HG03159 (cell line): ENCODE data around the gene BCL2L11.

ENCODE experiments used
- ATAC-seq: cut with Tn5 transposase; IDR thresholded peaks from one replicate; pipeline ENCODE4 v1.9.1; 2021; ENCODE audit warnings: mild to moderate bottlenecking, moderate library complexity; ENCODE audit not compliant: unreplicated experiment

Gene BCL2L11

GRCh38 chr2:111167076-111167862, 46.6 kb downstream of the BCL2L11 start:
- ATAC-seq: no peak

- no peak for ATAC-seq
Observed at GRCh38 chr2:111167863-111168162, 47.1 kb downstream of the BCL2L11 start.

GRCh38 chr2:111168528-111169239, 48.0 kb downstream of the BCL2L11 start:
- peak; percentile 57 for ATAC-seq

GRCh38 chr2:111169268-111169667, 48.6 kb downstream of the BCL2L11 start:
- no peak for ATAC-seq

- no peak for ATAC-seq
Observed at GRCh38 chr2:111169924-111170323, 49.2 kb downstream of the BCL2L11 start.

GRCh38 chr2:111171337-111171930, 50.7 kb downstream of the BCL2L11 start:
- no peak for ATAC-seq

GRCh38 chr2:111172666-111173065, 52.0 kb downstream of the BCL2L11 start:
- ATAC-seq: no peak

GRCh38 chr2:111173338-111173737, 52.6 kb downstream of the BCL2L11 start:
- no peak for ATAC-seq

GRCh38 chr2:111173856-111174255, 53.1 kb downstream of the BCL2L11 start:
- no peak for ATAC-seq

- ATAC-seq: no peak
Observed at GRCh38 chr2:111175615-111176014, 54.9 kb downstream of the BCL2L11 start.

GRCh38 chr2:111176388-111176787, 55.7 kb downstream of the BCL2L11 start:
- no peak for ATAC-seq

- no peak for ATAC-seq
Observed at GRCh38 chr2:111176867-111177266, 56.2 kb downstream of the BCL2L11 start.

GRCh38 chr2:111178296-111178695, 57.6 kb downstream of the BCL2L11 start:
- no peak for ATAC-seq

GRCh38 chr2:111178730-111179405, 58.2 kb downstream of the BCL2L11 start:
- ATAC-seq: no peak

GRCh38 chr2:111182121-111182520, 61.4 kb downstream of the BCL2L11 start:
- ATAC-seq: no peak

GRCh38 chr2:111182740-111183139, 62.0 kb downstream of the BCL2L11 start:
- no peak for ATAC-seq

- no peak for ATAC-seq
Observed at GRCh38 chr2:111184725-111185310, 64.1 kb downstream of the BCL2L11 start.

GRCh38 chr2:111185361-111186022, 64.8 kb downstream of the BCL2L11 start:
- no peak for ATAC-seq

GRCh38 chr2:111186121-111186715, 65.5 kb downstream of the BCL2L11 start:
- no peak for ATAC-seq

- ATAC-seq: no peak
Observed at GRCh38 chr2:111186933-111187332, 66.2 kb downstream of the BCL2L11 start.
